ENCODE results near the gene RAB11FIP4. TPM values are rescaled to one million over a fixed set of nuclear protein-coding genes. Genes with fewer than 3 reads are reported as not detected.

The RAB11FIP4 gene
- total and polyA plus RNA-seq, 2 donors (not counting 3 experiments of a cell fraction or from before 2014, with no cell fraction given): 0.08 to 0.38 TPM

- FAIRE-seq: no peak
- ChIA-PET POLR2A (interaction anchor here (0.6 kb wide), 1 partner anchor 14 kb away, joined by 3 read pairs; no protein-coding TSS in a partner anchor), CTCF (interaction anchor here (0.8 to 4.9 kb wide), 6 partner anchors 9 to 567 kb away, joined by 3 to 85 read pairs (median 4); partner anchors contain the start of gene UTP6)
These were observed 48.2 kb downstream of the RAB11FIP4 start for GRCh38 chr17:31439716-31440115.

More at GRCh38 chr17:31439716-31440115, 48.2 kb downstream of the RAB11FIP4 start:
- H3K9me1 ChIP-seq (replicated peaks; ENCODE audit: control insufficient read depth, extremely low read depth, insufficient read depth, low read length): no peaks in the 10 kb centered on the region
- no peak overlapping the region for H3K9ac ChIP-seq (replicated peaks; ENCODE audit: extremely low read depth, insufficient read depth, low read length)
- intact Hi-C loops (cut with micrococcal nuclease): loop anchor here (5.0 kb wide), 2 partner anchors 418 to 698 kb away; partner anchors contain the start of gene COPRS
- no peak overlapping the region for H3K4me2 ChIP-seq (ENCODE audit: insufficient read depth, low read length)
- TF ChIP-seq CTCF (IDR thresholded peaks at IDR 0.05; ENCODE audit: extremely low read depth in 1 of 2, insufficient read depth in 1 of 2, low read depth in 1 of 2, low read length in 2 of 2) (no peak), MAX (IDR thresholded peaks at IDR 0.05; ENCODE audit: insufficient read depth, insufficient read length) (no peak), EZH2 (IDR thresholded peaks at IDR 0.05; ENCODE audit: borderline replicate concordance, low read depth, low read length, severe bottlenecking) (no peak), POLR2A (IDR thresholded peaks at IDR 0.05; ENCODE audit: low read depth, low read length) (no peak), MYC (IDR thresholded peaks at IDR 0.05; ENCODE audit: low read depth, low read length) (no peak)
- no TSS peak for BruUV-seq (replicated peaks)
- H3K4me1 ChIP-seq (ENCODE audit: control insufficient read depth, extremely low read depth, insufficient read depth, low read length): no peaks in the 10 kb centered on the region
- H4K20me1 ChIP-seq (replicated peaks; ENCODE audit: control insufficient read depth, extremely low read depth, insufficient read depth, low read length): no peaks in the 10 kb centered on the region
- H3K9me3 ChIP-seq (replicated peaks; ENCODE audit: control insufficient read depth, insufficient read depth, low read length): no peaks in the 10 kb centered on the region
- H3K27ac ChIP-seq (ENCODE audit: insufficient read depth, low read depth, low read length): no peak overlapping the region
- DNase-seq (ENCODE audit: low read depth, low spot score): no peak
- no peak overlapping the region for H2AFZ ChIP-seq (ENCODE audit: low read depth, low read length)
- H3K36me3 ChIP-seq (ENCODE audit: control insufficient read depth in 2 of 2, extremely low read depth in 1 of 2, insufficient read depth in 2 of 2, low read length in 2 of 2): no peaks in the 10 kb centered on the region
- H3K27me3 ChIP-seq (ENCODE audit: control insufficient read depth in 2 of 2, insufficient read depth in 2 of 2, low read length in 2 of 2): peaks cover 2% of the 10 kb centered on the region in 2 experiments
- H3K4me3 ChIP-seq (replicated peaks in 1 of 3; ENCODE audit: insufficient read depth in 1 of 3, low read depth in 1 of 3, low read length in 3 of 3): no peak overlapping the region
- no peaks in the 10 kb centered on the region for H3K79me2 ChIP-seq (ENCODE audit: control insufficient read depth, insufficient read depth, low read length)
- dilution Hi-C loops (cut with MboI; ENCODE audit: extremely low pct_ligation_motif_present, low sequenced_read_pairs): no loop called here
